GM21526 (cell line): ENCODE data around the gene DTHD1.
A peak's percentile ranks its signal among the peaks of the same experiment; 100 is the strongest.

Experiments used
- ATAC-seq: cut with Tn5 transposase; IDR thresholded peaks from one replicate; pipeline ENCODE4 v1.9.1; 2021; ENCODE audit warnings: moderate library complexity; ENCODE audit not compliant: unreplicated experiment, low FRiP score

Gene DTHD1

DNA sequence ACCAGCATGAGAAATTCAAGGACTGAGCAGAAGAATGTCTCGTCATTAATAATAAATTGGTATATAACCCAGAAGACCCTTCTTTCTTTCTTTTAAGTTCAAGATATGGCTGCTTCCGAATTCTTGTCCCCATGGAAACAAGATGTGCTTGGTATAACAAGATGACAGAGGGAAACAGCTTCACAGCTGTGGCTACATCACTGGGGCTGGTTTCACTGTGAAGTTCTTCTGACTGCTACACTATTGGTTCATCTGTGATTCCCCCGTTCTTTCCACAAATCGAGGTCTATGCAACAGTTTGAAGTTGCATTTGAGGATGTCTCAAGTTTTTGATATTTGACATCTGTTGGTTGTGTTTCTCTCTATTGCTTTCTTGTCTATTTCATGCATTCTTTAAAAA is 12.3 kb upstream of the DTHD1 start:
- ATAC-seq = no peak

DNA sequence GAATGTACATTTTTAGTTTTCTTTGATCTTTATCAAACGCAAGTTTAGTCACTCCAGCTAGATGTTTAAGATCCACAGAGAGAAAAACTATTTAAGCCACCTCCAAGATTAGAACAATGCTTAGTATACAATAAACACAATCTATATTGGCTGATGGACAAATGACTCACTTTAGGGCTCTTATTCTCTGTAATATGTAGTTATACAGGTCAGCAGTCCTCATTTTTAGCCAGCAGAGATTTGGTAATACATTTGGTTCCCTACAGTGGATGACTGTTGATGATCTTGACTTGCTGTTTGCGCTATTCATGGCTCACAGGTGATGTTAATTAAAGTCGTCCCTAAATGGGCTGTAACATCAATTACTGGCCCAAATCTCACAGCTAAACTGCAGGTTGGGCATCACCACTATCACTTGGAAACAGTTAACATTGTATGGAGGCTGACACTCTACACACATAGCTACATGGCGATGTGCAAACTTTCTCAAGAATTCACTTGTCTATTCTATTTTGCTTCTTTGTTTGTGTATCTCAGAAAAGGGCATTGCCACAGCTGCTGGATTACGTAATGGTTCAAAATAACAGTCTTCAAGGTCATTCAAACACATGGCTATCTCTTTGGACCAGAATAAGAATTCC is 11.8 kb upstream of the DTHD1 start:
- ATAC-seq = no peak

DNA sequence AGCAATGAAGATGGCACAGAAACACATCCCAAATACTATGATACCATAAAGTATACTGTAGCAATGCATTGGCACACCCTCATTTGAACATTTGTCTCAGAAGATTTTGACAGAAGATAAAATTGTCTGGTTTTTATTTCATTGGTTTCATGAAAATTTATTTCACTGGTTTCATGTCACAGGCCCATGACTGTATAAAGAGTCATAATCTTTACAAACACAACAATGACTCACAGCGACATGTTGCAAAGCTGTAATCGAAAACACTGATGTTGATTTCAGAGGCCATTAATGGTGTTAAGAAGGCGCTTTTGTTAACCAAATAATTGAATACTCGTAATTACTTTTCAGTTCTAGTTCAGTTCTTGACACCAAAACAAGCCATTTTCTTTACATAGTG is 8.1 kb upstream of the DTHD1 start:
- ATAC-seq = no peak

GRCh38 chr4:36274158-36274557 is 7.3 kb upstream of the DTHD1 start:
- ATAC-seq = no peak

DNA sequence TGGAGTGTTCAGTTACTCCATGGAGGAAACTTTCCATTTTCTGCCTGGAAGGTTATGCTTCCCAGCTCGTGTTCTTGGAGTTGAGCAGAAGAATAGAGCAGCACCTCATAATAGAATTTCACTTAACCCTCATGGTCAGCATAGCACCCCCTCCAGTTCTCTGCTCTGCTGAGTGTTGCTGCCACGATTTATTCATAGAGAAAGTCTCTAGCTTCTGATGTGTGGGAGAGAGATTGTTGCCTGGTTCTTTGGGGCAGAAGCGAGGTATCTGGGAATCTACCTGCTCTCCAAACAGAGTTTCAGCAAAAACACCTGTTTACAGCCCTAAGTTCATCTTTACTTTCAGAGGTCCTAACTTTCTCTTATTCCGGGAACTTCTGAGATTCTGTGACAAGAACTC is 3.9 kb upstream of the DTHD1 start:
- no peak for ATAC-seq

DNA sequence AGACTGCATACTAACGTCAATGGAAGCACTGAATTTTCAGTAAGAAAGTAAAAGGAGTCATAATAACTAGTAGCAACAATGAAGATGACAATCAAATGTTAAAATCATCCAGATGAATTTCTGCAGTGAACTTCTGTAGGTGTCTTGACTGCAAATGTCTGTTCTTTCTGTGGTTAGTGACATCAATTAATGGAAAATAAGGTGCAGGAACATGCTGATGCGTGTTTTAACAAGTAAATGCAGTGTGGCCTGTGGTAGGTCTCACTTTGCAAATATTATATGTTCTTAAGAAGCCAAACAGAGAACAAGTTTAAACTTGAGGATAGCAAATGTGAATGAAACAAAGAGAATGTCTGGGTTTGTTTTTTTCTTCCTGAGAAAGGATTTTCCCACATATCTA is 2.6 kb upstream of the DTHD1 start:
- no peak for ATAC-seq

DNA sequence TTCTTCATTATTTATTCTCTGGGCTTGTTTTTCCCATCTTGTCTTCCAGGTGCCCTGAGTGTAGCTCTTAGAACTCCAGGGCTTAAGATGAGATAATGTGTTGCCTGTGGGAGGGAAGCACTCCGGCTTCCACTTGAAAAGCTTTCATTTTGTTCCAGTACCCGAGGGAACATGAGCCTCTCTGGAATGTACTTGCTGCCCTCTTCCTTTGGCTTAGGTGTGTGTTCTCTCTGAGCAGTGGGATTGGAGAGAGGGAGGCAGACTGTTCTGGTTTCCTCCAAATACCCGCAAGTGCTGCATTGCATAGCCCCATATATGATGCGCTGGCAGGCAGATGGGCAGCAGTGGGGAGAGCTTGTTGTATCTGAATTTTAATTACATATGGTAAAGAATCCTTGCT is 861 bp upstream of the DTHD1 start:
- ATAC-seq = no peak

- ATAC-seq = no peak
Measured at GRCh38 chr4:36282503-36283030, 1.2 kb downstream of the DTHD1 start.

- ATAC-seq = no peak
Measured at GRCh38 chr4:36283912-36284465, 2.6 kb downstream of the DTHD1 start.

DNA sequence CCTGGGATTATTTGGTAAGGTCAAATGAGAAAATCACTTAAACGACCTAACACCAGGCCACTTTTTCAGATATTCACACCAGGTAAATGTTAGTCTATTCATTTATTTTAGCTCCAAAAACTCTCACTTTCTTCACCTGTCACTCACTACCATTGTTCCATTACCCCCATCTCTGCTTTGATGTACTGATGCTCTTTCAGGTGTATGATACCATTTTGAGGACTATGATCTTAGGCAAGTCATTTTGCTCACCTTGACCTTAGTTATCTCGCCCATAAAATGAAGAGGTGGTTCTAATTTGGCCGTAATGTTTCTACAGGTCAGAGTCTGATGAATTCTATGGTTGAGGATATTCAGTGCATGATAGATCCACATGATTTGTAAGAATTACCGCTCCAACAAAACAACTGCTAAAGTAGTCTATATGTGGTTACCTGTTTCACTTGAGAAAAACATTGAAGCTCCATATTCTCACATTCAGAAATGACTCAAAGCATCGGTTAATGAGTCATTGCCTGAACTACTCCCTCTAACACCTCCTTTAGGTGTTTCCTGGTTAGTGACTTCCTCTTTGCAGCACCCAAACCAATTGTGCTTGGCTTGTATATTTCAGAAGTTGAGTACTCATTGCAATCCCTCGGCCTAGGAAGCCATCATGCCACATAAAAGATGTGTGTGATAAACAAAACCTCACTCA is 4.5 kb downstream of the DTHD1 start:
- ATAC-seq = peak; percentile 99

GRCh38 chr4:36286481-36286871 is 5.1 kb downstream of the DTHD1 start:
- ATAC-seq = no peak

- no peak for ATAC-seq
Measured at GRCh38 chr4:36288731-36289426, 7.5 kb downstream of the DTHD1 start.

DNA sequence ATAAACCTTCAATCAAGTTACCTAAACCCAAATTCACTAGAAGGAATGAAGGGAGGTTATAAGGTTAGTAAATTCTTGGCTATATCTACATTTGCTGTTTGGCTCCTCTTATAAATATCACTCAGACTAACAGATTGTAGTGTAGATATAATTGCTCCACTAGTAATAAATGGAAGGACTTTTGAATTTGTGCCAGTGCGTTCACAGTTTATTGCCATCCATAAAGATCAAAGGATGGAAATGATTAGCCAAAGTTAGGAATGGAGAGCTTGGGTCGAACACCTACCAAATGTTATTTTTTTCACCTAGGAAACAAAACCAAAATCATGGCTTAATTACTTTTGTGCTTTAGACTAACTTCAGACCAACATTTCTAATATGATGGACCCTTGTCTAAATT is 9.2 kb downstream of the DTHD1 start:
- ATAC-seq = no peak

DNA sequence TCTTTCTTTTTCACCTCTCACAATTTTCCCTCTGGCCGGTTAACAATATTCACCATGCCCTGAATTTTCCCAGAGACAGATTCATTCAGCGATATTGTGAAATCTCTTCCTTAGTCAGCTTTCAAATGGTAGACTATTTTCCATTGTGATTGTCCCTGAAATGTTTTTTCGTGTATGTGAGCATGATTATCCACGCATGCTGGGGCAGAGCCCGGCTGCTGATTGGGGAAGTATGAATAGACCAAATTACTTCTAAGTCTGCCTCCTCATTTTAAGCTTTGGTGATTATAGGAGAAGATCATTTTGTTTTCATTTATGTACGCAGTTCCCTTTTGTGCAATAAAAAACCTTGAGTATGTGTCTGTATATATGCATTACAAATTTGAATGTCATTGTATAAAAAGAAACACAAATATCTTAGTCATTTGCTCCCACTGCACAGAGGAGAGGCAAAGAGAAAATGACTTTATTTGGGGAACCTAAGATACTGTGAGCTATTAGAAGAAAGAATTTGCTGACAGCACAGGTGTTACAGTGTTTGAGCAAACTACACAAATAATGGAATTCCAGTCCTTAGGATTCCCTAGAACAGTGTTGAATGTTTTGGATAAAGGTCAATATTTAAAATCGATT is 11.3 kb downstream of the DTHD1 start:
- no peak for ATAC-seq

DNA sequence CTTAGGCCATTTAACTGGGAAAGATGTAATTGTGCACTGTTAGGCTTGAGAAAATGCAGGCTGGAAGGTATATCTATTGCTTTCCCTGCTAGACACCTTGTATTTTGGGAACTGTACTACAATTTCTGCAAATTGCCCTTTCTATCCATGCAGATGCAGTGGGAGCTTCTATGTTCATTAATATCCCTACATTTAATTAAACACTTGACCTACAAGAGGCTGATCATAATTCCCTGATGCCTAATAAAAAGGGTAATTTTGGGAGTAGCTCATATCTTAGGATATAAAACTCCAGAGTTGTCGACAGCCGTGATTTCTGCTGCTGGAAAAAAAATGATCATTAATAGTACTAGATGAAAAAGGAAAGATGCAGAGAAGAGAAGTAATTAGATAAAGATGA is 19.7 kb downstream of the DTHD1 start:
- ATAC-seq = no peak

GRCh38 chr4:36303426-36304137 is 22.2 kb downstream of the DTHD1 start:
- no peak for ATAC-seq

DNA sequence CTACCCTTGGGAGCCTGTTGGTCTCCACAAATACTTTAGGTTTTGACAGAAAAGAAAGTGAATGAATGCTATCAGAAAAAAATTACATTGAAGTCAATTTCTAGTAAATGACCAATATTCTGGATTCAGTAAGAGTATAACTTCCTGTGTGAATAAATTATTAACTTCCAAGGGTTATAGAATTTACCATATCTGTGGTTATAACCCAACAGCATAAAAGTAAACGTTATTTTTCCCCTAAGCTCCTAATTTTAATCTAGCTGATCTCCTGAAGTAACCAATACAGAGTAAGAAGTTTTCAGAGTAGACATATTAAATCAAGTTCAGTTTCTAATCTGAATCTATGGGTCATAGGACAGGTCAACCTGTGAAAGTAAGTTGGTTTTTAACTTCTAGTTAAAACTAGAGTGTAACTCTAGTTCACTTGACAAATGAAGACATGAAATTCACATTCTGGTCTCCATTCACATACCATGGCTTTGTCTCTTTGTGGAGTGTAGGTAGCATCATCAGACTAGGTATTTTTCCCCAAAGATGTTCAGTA is 22.8 kb downstream of the DTHD1 start:
- no peak for ATAC-seq

DNA sequence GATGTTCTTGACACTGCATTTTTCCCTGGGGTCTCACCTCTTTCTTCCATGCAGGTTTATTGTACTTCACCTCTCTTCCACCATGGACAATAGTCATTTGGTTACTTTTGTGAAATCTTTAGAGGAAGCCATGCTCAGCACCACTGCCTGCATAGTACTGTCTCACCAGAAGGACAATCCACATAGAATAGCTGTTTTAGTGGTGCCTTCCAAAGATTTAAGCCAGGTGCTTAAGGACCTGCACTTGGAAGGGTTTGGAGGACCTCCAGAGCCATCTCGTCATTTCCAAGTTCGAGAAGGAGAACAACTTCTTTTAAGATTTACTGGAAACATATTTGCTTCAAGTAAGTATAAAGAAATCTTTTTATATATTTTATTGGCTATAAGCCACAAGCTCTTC is 26.7 kb downstream of the DTHD1 start:
- ATAC-seq = no peak

DNA sequence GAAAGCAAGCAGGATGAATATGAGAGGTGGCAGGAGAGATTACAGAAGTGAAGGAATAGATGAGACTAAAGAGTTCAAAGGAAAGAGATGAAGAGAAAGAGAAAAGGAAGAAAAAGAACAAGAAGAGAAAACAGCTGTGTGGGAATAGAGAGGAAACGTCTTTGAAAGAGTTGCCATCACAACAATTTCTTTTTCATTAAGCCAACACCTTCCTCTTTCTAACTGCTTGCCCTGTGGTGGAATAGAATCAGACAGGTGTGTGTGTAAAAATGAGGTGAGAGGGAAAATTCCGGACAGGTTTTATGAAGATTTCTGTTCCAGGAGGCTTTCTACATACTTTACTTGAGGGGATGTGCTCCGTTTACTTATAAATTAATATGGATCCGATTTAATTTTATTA is 28.8 kb downstream of the DTHD1 start:
- ATAC-seq = no peak

- ATAC-seq = peak; percentile 70
Measured at GRCh38 chr4:36310793-36311192, 29.4 kb downstream of the DTHD1 start.
